ENCODE results near the gene KRTAP19-3.

- TF ChIP-seq, protein P1, sequence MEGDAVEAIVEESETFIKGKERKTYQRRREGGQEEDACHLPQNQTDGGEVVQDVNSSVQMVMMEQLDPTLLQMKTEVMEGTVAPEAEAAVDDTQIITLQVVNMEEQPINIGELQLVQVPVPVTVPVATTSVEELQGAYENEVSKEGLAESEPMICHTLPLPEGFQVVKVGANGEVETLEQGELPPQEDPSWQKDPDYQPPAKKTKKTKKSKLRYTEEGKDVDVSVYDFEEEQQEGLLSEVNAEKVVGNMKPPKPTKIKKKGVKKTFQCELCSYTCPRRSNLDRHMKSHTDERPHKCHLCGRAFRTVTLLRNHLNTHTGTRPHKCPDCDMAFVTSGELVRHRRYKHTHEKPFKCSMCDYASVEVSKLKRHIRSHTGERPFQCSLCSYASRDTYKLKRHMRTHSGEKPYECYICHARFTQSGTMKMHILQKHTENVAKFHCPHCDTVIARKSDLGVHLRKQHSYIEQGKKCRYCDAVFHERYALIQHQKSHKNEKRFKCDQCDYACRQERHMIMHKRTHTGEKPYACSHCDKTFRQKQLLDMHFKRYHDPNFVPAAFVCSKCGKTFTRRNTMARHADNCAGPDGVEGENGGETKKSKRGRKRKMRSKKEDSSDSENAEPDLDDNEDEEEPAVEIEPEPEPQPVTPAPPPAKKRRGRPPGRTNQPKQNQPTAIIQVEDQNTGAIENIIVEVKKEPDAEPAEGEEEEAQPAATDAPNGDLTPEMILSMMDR (IDR thresholded peaks at IDR 0.05) = no peak
- no peak for TF ChIP-seq EZH2 (IDR thresholded peaks at IDR 0.05; ENCODE audit: borderline replicate concordance, insufficient read depth, low read depth, low read length, poor library complexity, severe bottlenecking)
Measured at GRCh38 chr21:30478004-30478403, 13.8 kb downstream of the KRTAP19-3 start.

Measured in B cell (primary cell).